Measurements from ENCODE around the gene NFKBIB.
"Not testable (repeated sequence)": the region's sequence is repeated elsewhere in the genome, so short reads cannot be mapped to it uniquely, and the experiment has no call there.

The NFKBIB gene

GRCh38 chr19:38930776-38931520, 31.2 kb downstream of the NFKBIB start, which contains the start of gene MRPS12:
TSS of gene MRPS12 (plus strand) at chr19:38930944. CDS start at chr19:38931295, 351 bp downstream.
- DNase-seq = peak; percentile 96

- no peak for DNase-seq
Observed at GRCh38 chr19:38931521-38931793, 31.7 kb downstream of the NFKBIB start.

- DNase-seq = no peak
Observed at GRCh38 chr19:38932425-38933179, 32.8 kb downstream of the NFKBIB start.

DNA sequence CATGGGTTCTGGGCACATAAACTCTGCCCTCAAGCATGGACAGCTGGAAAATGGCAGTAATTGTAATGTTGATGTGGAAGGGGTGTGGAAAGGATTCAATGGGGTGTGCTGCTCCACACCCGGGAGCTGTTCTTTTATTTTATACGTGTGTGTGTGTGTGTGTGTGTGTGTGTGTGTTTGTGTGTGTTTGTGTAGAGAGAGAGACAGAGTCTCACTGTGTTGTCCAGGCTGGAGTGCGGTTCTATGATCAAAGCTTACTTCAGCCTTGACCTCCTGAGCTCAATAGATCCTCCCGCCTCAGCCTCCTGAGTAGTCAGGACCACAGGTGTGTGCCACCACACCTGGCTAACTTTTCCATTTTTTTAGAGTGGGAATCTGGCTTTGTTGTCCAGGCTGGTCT, 33.8 kb downstream of the NFKBIB start:
- no peak for DNase-seq

- no peak for DNase-seq
Observed at GRCh38 chr19:38939957-38940356, 40.2 kb downstream of the NFKBIB start.

- not testable (repeated sequence) for DNase-seq
Observed at GRCh38 chr19:38941466-38941865, 41.7 kb downstream of the NFKBIB start.

DNA sequence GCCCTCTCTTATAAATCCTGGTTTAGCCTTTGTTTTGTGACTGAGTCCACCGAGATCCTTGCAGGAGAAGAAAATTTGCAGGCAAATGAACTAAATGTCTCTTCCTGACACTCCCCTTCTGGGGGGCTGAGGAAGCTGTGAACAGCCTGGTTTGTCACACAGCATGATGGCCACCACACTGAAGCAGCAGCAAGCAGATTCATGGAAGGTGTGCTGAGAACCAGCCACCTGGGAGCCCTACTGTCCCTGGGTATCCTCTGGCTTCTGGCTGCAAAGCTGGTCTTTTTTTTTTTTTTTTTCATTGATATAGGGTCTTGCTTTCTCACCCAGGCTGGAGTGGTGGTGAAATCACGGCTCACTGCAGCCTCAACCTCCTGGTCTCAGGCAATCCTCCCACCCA, 42.2 kb downstream of the NFKBIB start:
- DNase-seq = no peak

DNA sequence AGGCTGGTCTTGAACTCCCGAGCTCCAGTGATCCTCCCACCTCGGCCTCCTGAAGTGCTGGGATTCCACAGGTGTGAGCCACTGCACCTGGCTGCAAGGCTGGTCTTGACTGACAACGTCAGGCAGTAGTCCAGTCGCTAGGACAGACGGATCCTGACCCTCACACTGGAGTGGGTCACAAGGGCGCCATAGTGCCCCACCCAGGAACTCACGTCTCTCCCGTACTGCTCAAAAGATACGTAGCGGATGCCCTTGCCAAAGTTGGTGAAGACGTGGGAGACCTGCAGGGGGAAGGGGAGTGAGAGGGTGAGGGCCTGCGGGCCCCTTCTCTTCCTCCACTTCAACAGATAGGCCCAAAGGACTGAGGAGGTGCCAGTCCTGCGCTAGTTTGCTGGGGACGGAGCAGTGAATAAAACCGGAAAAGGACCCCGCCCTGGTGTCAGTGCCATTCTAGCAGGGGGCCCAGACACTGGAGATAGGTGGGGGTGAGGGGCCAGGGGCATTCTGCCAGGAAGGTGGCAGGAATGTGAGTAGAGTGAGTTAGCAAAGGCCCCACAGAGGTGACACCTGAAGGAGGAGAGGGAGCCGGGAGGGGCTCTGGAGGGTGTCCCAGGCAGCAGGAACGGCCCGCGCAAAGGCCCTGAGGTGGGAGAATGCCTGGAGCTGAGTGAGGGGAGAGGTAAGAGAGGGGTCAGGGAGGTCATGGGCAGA, 42.9 kb downstream of the NFKBIB start:
- DNase-seq = no peak

- no peak for DNase-seq
Observed at GRCh38 chr19:38944981-38945506, 45.3 kb downstream of the NFKBIB start.

GRCh38 chr19:38945562-38946228, 45.9 kb downstream of the NFKBIB start:
- DNase-seq = no peak

DNA sequence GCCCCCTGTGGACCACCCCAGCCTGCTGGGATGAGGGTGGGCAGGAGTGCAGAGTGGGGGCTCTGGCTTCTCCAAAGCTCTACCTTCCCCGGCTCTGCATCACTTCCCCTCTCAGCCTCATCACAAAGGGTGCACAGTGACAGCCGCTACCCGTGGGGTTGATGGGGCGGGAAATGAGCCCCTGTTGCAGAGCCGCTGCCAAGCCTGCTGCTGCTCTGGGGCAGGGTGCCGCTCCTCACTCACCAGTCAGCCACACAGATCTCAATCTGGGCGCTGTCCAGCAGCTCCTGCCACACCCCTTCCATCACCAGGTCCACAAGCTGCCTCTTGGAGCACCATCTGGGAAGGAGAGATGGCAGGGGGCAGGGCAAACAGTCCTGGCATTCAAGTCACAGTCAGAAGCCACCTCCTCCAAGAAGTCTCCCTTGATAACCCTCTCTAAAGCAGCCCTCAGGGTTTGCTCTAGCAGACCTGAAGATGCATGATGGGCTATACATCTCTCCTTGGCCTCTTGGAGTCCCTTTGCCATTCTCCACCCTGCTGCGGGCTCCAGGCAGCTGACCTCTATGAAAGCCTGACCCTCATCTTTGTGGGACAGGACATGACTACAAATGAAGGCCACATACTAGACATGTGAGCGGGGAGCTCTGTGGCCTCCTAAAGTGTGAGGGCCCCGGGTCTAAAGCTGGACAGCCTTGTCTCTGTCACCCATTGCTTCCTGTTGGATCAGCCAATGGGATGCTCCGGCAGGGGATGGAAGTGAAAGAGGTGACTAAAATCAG, 46.7 kb downstream of the NFKBIB start:
- DNase-seq = no peak

GRCh38 chr19:38949580-38950367, 50.0 kb downstream of the NFKBIB start:
- DNase-seq = peak; percentile 60

DNA sequence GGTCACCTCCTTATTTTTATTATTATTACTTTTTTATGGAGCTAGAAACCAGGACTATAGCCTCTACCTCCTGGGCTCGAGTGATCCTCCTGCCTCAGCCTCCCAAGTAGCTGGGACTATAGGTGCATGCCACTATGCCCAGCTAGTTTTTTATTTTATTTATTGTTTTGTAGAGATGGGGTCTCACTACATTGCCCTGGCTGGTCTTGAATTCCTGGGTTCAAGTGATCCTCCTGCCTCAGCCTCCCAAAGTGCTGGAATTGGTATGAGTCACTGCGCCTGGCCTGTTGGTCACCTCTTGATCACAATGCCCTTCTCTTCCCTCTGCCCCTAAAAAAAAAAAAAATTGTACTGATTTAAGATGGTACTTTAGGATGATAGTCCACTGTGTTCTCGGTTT, 51.4 kb downstream of the NFKBIB start:
- no peak for DNase-seq

DNA sequence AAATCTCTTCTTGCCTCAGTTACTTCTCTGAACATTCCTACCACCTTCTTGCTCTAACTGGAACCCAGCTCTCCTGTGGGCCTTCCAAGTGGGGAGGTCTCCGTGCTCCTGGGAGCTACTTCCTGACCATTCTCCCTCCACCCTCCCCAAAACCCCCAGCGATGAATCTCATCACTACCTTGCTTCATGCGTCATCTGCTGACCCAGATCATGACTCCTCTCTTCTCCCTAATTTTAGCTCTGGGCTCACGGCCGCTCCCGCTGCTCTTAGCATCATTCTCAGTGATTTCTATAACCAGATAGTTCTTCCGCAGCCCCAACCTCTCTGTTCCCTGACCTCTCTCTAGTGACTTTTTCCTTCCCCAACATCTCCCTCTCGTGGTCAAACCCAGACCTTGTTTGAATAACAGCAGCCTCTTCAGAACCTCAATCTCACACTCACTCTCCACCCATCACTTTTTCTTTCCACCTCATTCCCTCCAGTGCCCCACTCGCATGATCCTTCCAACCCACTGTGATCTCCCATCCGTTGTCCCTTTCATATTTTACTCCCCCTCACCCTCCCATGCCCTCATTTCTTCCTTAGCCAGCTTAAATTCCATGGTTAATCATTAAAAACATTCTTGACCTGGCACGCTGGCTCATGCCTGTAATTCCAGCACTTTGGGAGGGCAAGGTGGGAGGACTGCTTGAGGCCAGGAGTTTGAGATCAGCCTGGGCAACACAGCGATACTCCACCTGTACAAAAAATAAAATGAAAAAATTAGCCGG, 52.8 kb downstream of the NFKBIB start:
- no peak for DNase-seq

DNA sequence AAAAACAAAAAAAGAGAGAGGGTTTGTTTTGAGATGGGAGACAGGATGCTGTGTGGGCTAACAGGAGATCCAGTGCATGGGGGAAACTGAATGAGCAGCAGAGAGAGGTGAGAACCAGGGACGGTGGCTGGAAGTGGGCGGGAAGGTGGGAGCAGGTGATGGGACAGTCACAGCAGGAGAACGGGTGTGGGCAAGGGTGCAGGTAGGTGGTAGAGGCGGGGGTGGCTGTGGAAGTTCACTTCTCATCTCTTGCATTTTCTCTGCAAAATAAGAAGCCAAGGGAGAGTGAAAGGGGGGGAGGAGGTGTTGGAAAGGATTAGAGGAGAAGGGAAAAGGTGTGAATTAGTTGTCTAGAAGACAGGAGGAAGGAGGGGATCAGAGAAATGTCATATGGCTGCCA, 53.9 kb downstream of the NFKBIB start:
- no peak for DNase-seq

- no peak for DNase-seq
Observed at GRCh38 chr19:38956264-38956663, 56.5 kb downstream of the NFKBIB start.

- DNase-seq = no peak
Observed at GRCh38 chr19:38958301-38958700, 58.5 kb downstream of the NFKBIB start.

Measured in T-helper 9 cell (primary cell).